Mesothelial cell of epicardium (in vitro differentiated cells): ENCODE measurements around the gene CFAP20DC. TPM values are rescaled to one million over a fixed set of nuclear protein-coding genes. Genes with fewer than 3 reads are reported as not detected.

ENCODE experiments used
- DNase-seq, 2 experiments: peaks; one replicate each; pipeline ENCODE4 v3.0.0; 2021; ENCODE audit warnings: low spot score in 2 of 2; ENCODE audit not compliant: unreplicated experiment in 2 of 2
- H3K27ac Mint-ChIP-seq: 2 replicates; pipeline ENCODE4 v1.8.0; 2021; ENCODE audit warnings: mixed read lengths
- H3K27me3 Mint-ChIP-seq: 2 replicates; pipeline ENCODE4 v1.8.0; 2021; ENCODE audit warnings: low read depth, mixed read lengths
- H3K36me3 Mint-ChIP-seq: 2 replicates; pipeline ENCODE4 v1.8.0; 2021; ENCODE audit warnings: mixed read lengths
- H3K4me1 Mint-ChIP-seq: 2 replicates; pipeline ENCODE4 v1.8.0; 2021; ENCODE audit warnings: mixed read lengths
- H3K4me3 Mint-ChIP-seq: 2 replicates; pipeline ENCODE4 v1.8.0; 2021; ENCODE audit warnings: mild to moderate bottlenecking, moderate library complexity, mixed read lengths
- H3K9me3 Mint-ChIP-seq: 2 replicates; pipeline ENCODE4 v1.8.0; 2021; ENCODE audit warnings: mixed read lengths
- CTCF ChIP-seq: fragments of 200-600 bp; sonication (generic); IDR thresholded peaks from one replicate; pipeline ENCODE4 v1.5.0; 2021; ENCODE audit warnings: antibody characterized with exemption; ENCODE audit not compliant: unreplicated experiment
- total RNA-seq: library from RNA; stranded (reverse); gene quantifications from 3 replicates; pipeline ENCODE4 v1.2.1, GENCODE V29; 2021

The CFAP20DC gene
- total RNA-seq, 1 donor from 2014 or later, result 5.4 TPM

- H3K27ac Mint-ChIP-seq, result no peak overlapping the region
- no peak for TF ChIP-seq CTCF
Measured at GRCh38 chr3:58800032-58800431, 249.8 kb downstream of the CFAP20DC start.

GRCh38 chr3:58799271-58799670 lies 250.6 kb downstream of the CFAP20DC start:
- no peak for DNase-seq
- Mint-ChIP-seq H3K4me3 (no peak overlapping the region), H3K4me1 (peaks cover 2% of the 10 kb centered on the region), H3K27ac (no peak overlapping the region), H3K9me3 (no peaks in the 10 kb centered on the region), H3K27me3 (no peaks in the 10 kb centered on the region), H3K36me3 (no peaks in the 10 kb centered on the region)
- TF ChIP-seq CTCF, result no peak

More at GRCh38 chr3:58800032-58800431, 249.8 kb downstream of the CFAP20DC start:
- peaks cover 2% of the 10 kb centered on the region for H3K4me1 Mint-ChIP-seq
- H3K27me3 Mint-ChIP-seq, result no peaks in the 10 kb centered on the region
- DNase-seq, result no peak
- no peak overlapping the region for H3K4me3 Mint-ChIP-seq
- no peaks in the 10 kb centered on the region for H3K9me3 Mint-ChIP-seq
- no peaks in the 10 kb centered on the region for H3K36me3 Mint-ChIP-seq

- DNase-seq, result no peak
- no peak overlapping the region for H3K27ac Mint-ChIP-seq
- no peaks in the 10 kb centered on the region for H3K27me3 Mint-ChIP-seq
- H3K4me1 Mint-ChIP-seq, result peaks cover 6% of the 10 kb centered on the region
- no peak for TF ChIP-seq CTCF
- H3K9me3 Mint-ChIP-seq, result no peaks in the 10 kb centered on the region
- H3K36me3 Mint-ChIP-seq, result no peaks in the 10 kb centered on the region
- H3K4me3 Mint-ChIP-seq, result no peak overlapping the region
Measured at GRCh38 chr3:58798312-58798711, 251.5 kb downstream of the CFAP20DC start.

- TF ChIP-seq CTCF, result no peak
- H3K4me1 Mint-ChIP-seq, result peaks cover 11% of the 10 kb centered on the region
- H3K36me3 Mint-ChIP-seq, result no peaks in the 10 kb centered on the region
- no peak overlapping the region for H3K27ac Mint-ChIP-seq
- no peak for DNase-seq
- H3K27me3 Mint-ChIP-seq, result no peaks in the 10 kb centered on the region
- H3K9me3 Mint-ChIP-seq, result peaks cover 3% of the 10 kb centered on the region
- no peak overlapping the region for H3K4me3 Mint-ChIP-seq
Measured at GRCh38 chr3:58794750-58795149, 255.1 kb downstream of the CFAP20DC start.

GRCh38 chr3:58793938-58794337 lies 255.9 kb downstream of the CFAP20DC start:
- no peaks in the 10 kb centered on the region for H3K36me3 Mint-ChIP-seq
- H3K4me3 Mint-ChIP-seq, result no peak overlapping the region
- DNase-seq, result no peak
- peaks cover 11% of the 10 kb centered on the region for H3K4me1 Mint-ChIP-seq
- no peaks in the 10 kb centered on the region for H3K27me3 Mint-ChIP-seq
- peaks cover 3% of the 10 kb centered on the region for H3K9me3 Mint-ChIP-seq
- no peak overlapping the region for H3K27ac Mint-ChIP-seq
- no peak for TF ChIP-seq CTCF

GRCh38 chr3:58792921-58793451 lies 256.8 kb downstream of the CFAP20DC start:
- no peak for DNase-seq
- H3K36me3 Mint-ChIP-seq, result no peaks in the 10 kb centered on the region

More at GRCh38 chr3:58792921-58793451, 256.8 kb downstream of the CFAP20DC start:
- no peak overlapping the region for H3K27ac Mint-ChIP-seq
- H3K4me1 Mint-ChIP-seq, result peaks cover 11% of the 10 kb centered on the region
- H3K27me3 Mint-ChIP-seq, result no peaks in the 10 kb centered on the region
- H3K4me3 Mint-ChIP-seq, result no peak overlapping the region
- peaks cover 3% of the 10 kb centered on the region for H3K9me3 Mint-ChIP-seq
- no peak for TF ChIP-seq CTCF
